Suprapubic skin (tissue), 4 donors: Measurements from ENCODE around the gene TEX54. TPM values are rescaled to one million over a fixed set of nuclear protein-coding genes. Genes with fewer than 3 reads are reported as not detected.
A peak's percentile ranks its signal among the peaks of the same experiment; 100 is the strongest.
"Not testable (repeated sequence)": the region's sequence is repeated elsewhere in the genome, so short reads cannot be mapped to it uniquely, and the experiment has no call there.

Source experiments
- DNase-seq, 2 donors: peaks; one replicate each; pipeline ENCODE4 v3.0.0-alpha.2; 2019; ENCODE audit warnings: low spot score in 2 of 2
- H3K27ac ChIP-seq: fragments of 200-600 bp; sonication (generic); one replicate; pipeline ENCODE4 v1.5.1; 2019
- H3K27me3 ChIP-seq: fragments of 200-600 bp; sonication (generic); one replicate; pipeline ENCODE4 v1.5.1; 2019
- H3K36me3 ChIP-seq: fragments of 200-600 bp; sonication (generic); one replicate; pipeline ENCODE4 v1.5.1; 2019
- H3K4me1 ChIP-seq: fragments of 200-600 bp; sonication (generic); one replicate; pipeline ENCODE4 v1.5.1; 2019
- H3K4me3 ChIP-seq: fragments of 200-600 bp; sonication (generic); one replicate; pipeline ENCODE4 v1.5.1; 2019; ENCODE audit warnings: mild to moderate bottlenecking
- H3K9me3 ChIP-seq: fragments of 200-600 bp; sonication (generic); one replicate; pipeline ENCODE4 v1.5.1; 2019
- CTCF ChIP-seq, 2 donors: fragments of 200-600 bp in 1 of 2; fragments of 450-650 bp in 1 of 2; sonication (generic) in 1 of 2; IDR thresholded peaks; one replicate each; pipeline ENCODE4 v1.5.1; 2016 to 2019; ENCODE audit warnings: antibody characterized with exemption in 2 of 2, mild to moderate bottlenecking in 1 of 2, moderate library complexity in 1 of 2
- EP300 ChIP-seq: sonication (generic); formaldehyde crosslinking; IDR thresholded peaks from one replicate; pipeline ENCODE4 v1.6.1; 2017; ENCODE audit warnings: antibody characterized with exemption
- POLR2A ChIP-seq, 2 donors: fragments of 450-650 bp; IDR thresholded peaks; one replicate each; pipeline ENCODE4 v1.6.1; 2017; ENCODE audit warnings: antibody characterized with exemption in 2 of 2, mild to moderate bottlenecking in 2 of 2, moderate library complexity in 2 of 2
- POLR2AphosphoS5 ChIP-seq, 3 donors: sonication (generic); formaldehyde crosslinking; IDR thresholded peaks; one replicate each; pipeline ENCODE4 v1.6.1; 2017; ENCODE audit warnings: antibody characterized with exemption in 3 of 3
- WGBS: methylation state at CpG from one replicate; pipeline ENCODE4 v1.1.5; 2018; 5-methylcytosine and 5-hydroxymethylcytosine counted together
- total RNA-seq, 4 donors: library from RNA; depleted of rRNA; stranded (reverse); fragments of >200 nt; gene quantifications; one replicate each; pipeline ENCODE4 v1.1.0, GENCODE V29; 2016

The TEX54 gene
- total RNA-seq, 4 donors from 2014 or later: not detected

- Histone ChIP-seq H3K4me3 (peak overlapping the region; percentile 92), H3K4me1 (peaks cover 43% of the 10 kb centered on the region), H3K27ac (peak overlapping the region; percentile 97), H3K27me3 (no peaks in the 10 kb centered on the region), H3K9me3 (no peaks in the 10 kb centered on the region), H3K36me3 (peaks cover 2% of the 10 kb centered on the region)
- TF ChIP-seq POLR2A (IDR thresholded peaks at IDR 0.05) (peak; percentile 99 to 100), POLR2AphosphoS5 (IDR thresholded peaks at IDR 0.05) (peak; percentile 100), EP300 (no peak), CTCF (IDR thresholded peaks at IDR 0.05) (no peak)
- DNase-seq: peak; percentile 93
- WGBS: under 1% methylated on average over 33 of the region's 33 CpGs
These were observed 8.9 kb upstream of the TEX54 start for GRCh38 chr11:62841361-62842170.

GRCh38 chr11:62840721-62841360 lies 8.2 kb upstream of the TEX54 start:
- H3K4me1 ChIP-seq: peaks cover 44% of the 10 kb centered on the region
- peak in 1 of 3 donors; percentile 34 for TF ChIP-seq POLR2AphosphoS5 (IDR thresholded peaks at IDR 0.05)
- not testable (repeated sequence) for H3K27me3 ChIP-seq, H3K36me3 ChIP-seq, H3K9me3 ChIP-seq
- 1% methylated on average over 41 of the region's 41 CpGs for whole genome bisulfite sequencing
- DNase-seq: peak; percentile 92 to 93
- peak overlapping the region; percentile 92 for H3K4me3 ChIP-seq
- H3K27ac ChIP-seq: peak overlapping the region; percentile 97

- Histone ChIP-seq H3K9me3 (no peaks in the 10 kb centered on the region), H3K4me3 (peak within 1 kb of the TSS; percentile 92), H3K27ac (peak within 1 kb of the TSS; percentile 97), H3K27me3 (no peaks in the 10 kb centered on the region), H3K4me1 (peaks cover 44% of the 10 kb centered on the region), H3K36me3 (peaks cover 22% of the 10 kb centered on the region)
- 1% methylated on average over 19 of the region's 62 CpGs for WGBS
- TF ChIP-seq CTCF (IDR thresholded peaks at IDR 0.05): no peak
- no peak for TF ChIP-seq EP300
- peak; percentile 90 to 99 (median 94) for TF ChIP-seq POLR2AphosphoS5 (IDR thresholded peaks at IDR 0.05)
- TF ChIP-seq POLR2A (IDR thresholded peaks at IDR 0.05): peak; percentile 55 to 87
- peak; percentile 94 to 95 for DNase-seq
These were observed 6.7 kb upstream of the TEX54 start, which contains the start of gene WDR74 for GRCh38 chr11:62839050-62839945. WDR74 (minus strand) TSS chr11:62839590; CDS start chr11:62839570, 20 bp downstream.

- no peak for TF ChIP-seq POLR2A (IDR thresholded peaks at IDR 0.05)
- no peak for TF ChIP-seq POLR2AphosphoS5 (IDR thresholded peaks at IDR 0.05)
- no peak for TF ChIP-seq CTCF (IDR thresholded peaks at IDR 0.05)
- no peak for TF ChIP-seq EP300
- no peak overlapping the region for H3K27ac ChIP-seq
- no peak overlapping the region for H3K4me3 ChIP-seq
- no peaks in the 10 kb centered on the region for H3K9me3 ChIP-seq
- H3K36me3 ChIP-seq: peaks cover 25% of the 10 kb centered on the region
- no peak for DNase-seq
- 88% methylated on average over 8 of the region's 8 CpGs for WGBS
- H3K27me3 ChIP-seq: no peaks in the 10 kb centered on the region
- peaks cover 50% of the 10 kb centered on the region for H3K4me1 ChIP-seq
These were observed 2.7 kb upstream of the TEX54 start for GRCh38 chr11:62835336-62835735.

GRCh38 chr11:62831520-62832335 lies 913 bp downstream of the TEX54 start, which contains the start of gene STX5:
STX5 (minus strand) TSS chr11:62832051; CDS start chr11:62831243, 808 bp downstream.
- under 1% methylated on average over 44 of the region's 65 CpGs for WGBS
- H3K36me3 ChIP-seq: peaks cover 38% of the 10 kb centered on the region

More at GRCh38 chr11:62831520-62832335, 913 bp downstream of the TEX54 start, which contains the start of gene STX5:
- Histone ChIP-seq H3K27me3 (no peaks in the 10 kb centered on the region), H3K27ac (peak within 1 kb of the TSS; percentile 91), H3K4me1 (peaks cover 40% of the 10 kb centered on the region), H3K4me3 (peak within 1 kb of the TSS; percentile 88), H3K9me3 (no peaks in the 10 kb centered on the region)
- TF ChIP-seq EP300 (no peak), CTCF (IDR thresholded peaks at IDR 0.05) (no peak), POLR2AphosphoS5 (IDR thresholded peaks at IDR 0.05) (peak in 2 of 3 donors; percentile 27 to 29), POLR2A (IDR thresholded peaks at IDR 0.05) (peak; percentile 73 to 88)
- DNase-seq: peak; percentile 100
